Activated CD8-positive, alpha-beta memory T cell treated with anti-CD3 and anti-CD28 coated beads for 36 hours (primary cell): Measurements from ENCODE around the gene NPPA. TPM values are rescaled to one million over a fixed set of nuclear protein-coding genes. Genes with fewer than 3 reads are reported as not detected.

ENCODE experiments used
- CTCF ChIA-PET: fragments of 350-600 bp; sonication (Branson Sonifier 250); formaldehyde crosslinking; loops from one replicate; lab custom pipeline; 2021; ENCODE audit warnings: antibody characterized with exemption; lab: Charles Lee
- POLR2A ChIA-PET: fragments of 350-600 bp; sonication (Branson Sonifier 250); formaldehyde crosslinking; loops from one replicate; lab custom pipeline; 2021; ENCODE audit warnings: antibody characterized with exemption; lab: Charles Lee
- total RNA-seq, 2 experiments: library from RNA; stranded (reverse); gene quantifications; one replicate each; pipeline ENCODE4 v1.2.3, GENCODE V29; 2021

Gene NPPA
- total RNA-seq, 2 experiments from 2014 or later, result not detected

- CTCF ChIA-PET, result interaction anchor here (0.7 kb wide), 1 partner anchor 81 kb away, joined by 5 read pairs; no protein-coding TSS in a partner anchor
- POLR2A ChIA-PET, result no interaction called here
These were observed 46.7 kb downstream of the NPPA start for GRCh38 chr1:11800756-11801433.

- CTCF ChIA-PET, result no interaction called here
These were observed 47.2 kb downstream of the NPPA start for GRCh38 chr1:11800391-11800755.

GRCh38 chr1:11799896-11800295 lies 47.7 kb downstream of the NPPA start:
- ChIA-PET CTCF (no interaction called here), POLR2A (no interaction called here)

More at GRCh38 chr1:11800391-11800755, 47.2 kb downstream of the NPPA start:
- POLR2A ChIA-PET, result no interaction called here

- POLR2A ChIA-PET, result no interaction called here
- CTCF ChIA-PET, result no interaction called here
These were observed 48.5 kb downstream of the NPPA start for GRCh38 chr1:11799099-11799498.

GRCh38 chr1:11797525-11798216 lies 49.9 kb downstream of the NPPA start:
- CTCF ChIA-PET, result interaction anchor here (1.0 to 1.3 kb wide), 2 partner anchors 48 to 78 kb away, joined by 3 to 4 read pairs; no protein-coding TSS in a partner anchor
- POLR2A ChIA-PET, result no interaction called here

- POLR2A ChIA-PET, result no interaction called here
- CTCF ChIA-PET, result interaction anchor here (1.4 to 1.5 kb wide), 2 partner anchors 11 to 43 kb away, joined by 3 to 5 read pairs; no protein-coding TSS in a partner anchor
These were observed 51.4 kb downstream of the NPPA start for GRCh38 chr1:11796036-11796828.

Other genes starting within 250 kb of the NPPA start
- 1 to 10 TPM; 1.3 to 1.8 TPM for gene FBXO2, start 193.4 kb downstream of the NPPA start, total RNA-seq
- gene FBXO44, start 192.9 kb downstream of the NPPA start, total RNA-seq, result 10 to 100 TPM; 15.5 to 15.7 TPM
- gene FBXO6, start 183.6 kb downstream of the NPPA start, total RNA-seq, result 1 to 10 TPM; 7.1 to 7.7 TPM
- 10 to 100 TPM; 70.2 to 73.5 TPM for gene MAD2L2, start 166.6 kb downstream of the NPPA start, total RNA-seq
- gene DRAXIN, start 156.1 kb downstream of the NPPA start, total RNA-seq, result under 1 TPM; 0.06 to 0.08 TPM
- 10 to 100 TPM in 1 of 2 experiments, 1 to 10 TPM in 1; 9.7 to 11.0 TPM for gene AGTRAP, start 111.6 kb downstream of the NPPA start, total RNA-seq
- not detected for gene C1orf167, start 85.6 kb downstream of the NPPA start, total RNA-seq
- 10 to 100 TPM in 1 of 2 experiments, 1 to 10 TPM in 1; 9.9 to 12.4 TPM for gene MTHFR, start 41.8 kb downstream of the NPPA start, total RNA-seq
- 10 to 100 TPM in 1 of 2 experiments, 1 to 10 TPM in 1; 9.7 to 10.5 TPM for gene CLCN6, start 41.6 kb downstream of the NPPA start, total RNA-seq
- not detected for gene NPPB, start 11.2 kb upstream of the NPPA start, total RNA-seq
- 10 to 100 TPM; 31.3 to 32.2 TPM for gene KIAA2013, start 78.6 kb upstream of the NPPA start, total RNA-seq
- 10 to 100 TPM; 28.5 to 29.6 TPM for gene PLOD1, start 86.9 kb upstream of the NPPA start, total RNA-seq
- gene MFN2, start 132.7 kb upstream of the NPPA start, total RNA-seq, result 10 to 100 TPM; 85.9 to 92.6 TPM
- gene MIIP, start 171.7 kb upstream of the NPPA start, total RNA-seq, result 10 to 100 TPM; 29.8 to 30.0 TPM
- gene TNFRSF8, start 215.5 kb upstream of the NPPA start, total RNA-seq, result 1 to 10 TPM; 1.3 to 1.4 TPM